ENCODE data around the gene PBLD. TPM values are rescaled to one million over a fixed set of nuclear protein-coding genes. Genes with fewer than 3 reads are reported as not detected.

The PBLD gene
- polyA plus RNA-seq, 3 donors: 1.5 to 3.4 (median 2.5) TPM

- Mint-ChIP-seq H3K36me3 (peaks cover 0 to 3% of the 10 kb centered on the region in 2 donors), H3K4me1 (peaks cover 12% of the 10 kb centered on the region), H3K27me3 (ENCODE audit: low read depth in 3 of 3) (peaks cover 20 to 28% (median 23%) of the 10 kb centered on the region in 3 donors), H3K27ac (no peak overlapping the region), H3K9me3 (peaks cover 0 to 6% (median 0%) of the 10 kb centered on the region in 7 donors), H3K4me3 (no peak overlapping the region)
- no peaks in the 10 kb centered on the region for H3K36me3 ChIP-seq (replicated peaks in 1 of 2; ENCODE audit: control insufficient read depth in 1 of 2, insufficient read depth in 2 of 2, low read length in 2 of 2)
- H3K4me2 ChIP-seq (replicated peaks; ENCODE audit: extremely low read depth, low read length, poor library complexity, severe bottlenecking): no peak overlapping the region
- no peaks in the 10 kb centered on the region for H3K9me3 ChIP-seq (replicated peaks in 1 of 2; ENCODE audit: control insufficient read depth in 1 of 2, insufficient read depth in 1 of 2, low read length in 2 of 2)
- peaks cover 10 to 13% of the 10 kb centered on the region in 2 donors for H3K4me1 ChIP-seq (ENCODE audit: control insufficient read depth in 1 of 2, insufficient read depth in 2 of 2, low read length in 2 of 2)
- peaks cover 11 to 29% of the 10 kb centered on the region in 2 donors for H3K27me3 ChIP-seq (ENCODE audit: control insufficient read depth in 2 of 2, insufficient read depth in 2 of 2, low read length in 2 of 2)
- TF ChIP-seq CTCF (IDR thresholded peaks at IDR 0.05): no peak
- H3K79me2 ChIP-seq (ENCODE audit: insufficient read depth, low read length): no peaks in the 10 kb centered on the region
- 83% methylated on average over 1 of the region's 2 CpGs for WGBS (ENCODE audit: insufficient coverage)
- no peaks in the 10 kb centered on the region for H4K20me1 ChIP-seq (ENCODE audit: insufficient read depth, low read length)
- intact Hi-C loops (cut with micrococcal nuclease): no loop called here
- no peak overlapping the region for H3K27ac ChIP-seq (ENCODE audit: low read depth in 1 of 2, low read length in 2 of 2)
- DNase-seq: no peak
- no peak overlapping the region for H2AFZ ChIP-seq (ENCODE audit: insufficient read depth, low read depth, low read length, poor library complexity, severe bottlenecking)
- H3K9ac ChIP-seq (ENCODE audit: insufficient read depth, low read length, poor library complexity, severe bottlenecking): no peak overlapping the region
- no peak overlapping the region for H3K4me3 ChIP-seq (replicated peaks in 1 of 3; ENCODE audit: low read depth in 2 of 3, low read length in 3 of 3)
These were observed 97.6 kb downstream of the PBLD start for GRCh38 chr10:68235111-68235510.

DNA sequence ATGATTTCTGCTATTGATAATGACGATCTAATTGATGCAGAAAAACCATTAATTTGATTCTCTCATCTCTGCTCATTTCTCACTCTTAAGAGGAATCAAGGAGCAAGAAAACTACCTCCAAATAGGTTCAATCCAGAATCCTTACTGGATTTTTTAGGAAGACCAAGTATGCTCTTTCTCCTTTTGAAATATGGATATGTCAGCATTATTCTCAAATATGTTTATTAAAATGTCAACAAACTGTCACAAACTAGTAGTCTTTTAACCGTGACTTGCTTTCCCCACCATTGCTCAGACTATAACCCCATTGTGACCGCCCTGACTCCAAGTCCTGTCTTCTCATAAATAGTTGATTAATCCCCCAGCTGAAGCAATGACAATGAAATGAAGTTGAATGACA is 99.7 kb downstream of the PBLD start:
- Histone ChIP-seq H3K27ac (ENCODE audit: low read depth in 1 of 2, low read length in 2 of 2) (no peak overlapping the region), H4K20me1 (ENCODE audit: insufficient read depth, low read length) (no peaks in the 10 kb centered on the region), H3K36me3 (replicated peaks in 1 of 2; ENCODE audit: control insufficient read depth in 1 of 2, insufficient read depth in 2 of 2, low read length in 2 of 2) (no peaks in the 10 kb centered on the region), H3K4me1 (ENCODE audit: control insufficient read depth in 1 of 2, insufficient read depth in 2 of 2, low read length in 2 of 2) (peaks cover 10 to 13% of the 10 kb centered on the region in 2 donors), H3K27me3 (ENCODE audit: control insufficient read depth in 2 of 2, insufficient read depth in 2 of 2, low read length in 2 of 2) (peaks cover 23 to 45% of the 10 kb centered on the region in 2 donors), H3K79me2 (ENCODE audit: insufficient read depth, low read length) (no peaks in the 10 kb centered on the region), H3K9ac (ENCODE audit: insufficient read depth, low read length, poor library complexity, severe bottlenecking) (no peak overlapping the region), H3K4me3 (replicated peaks in 1 of 3; ENCODE audit: low read depth in 2 of 3, low read length in 3 of 3) (no peak overlapping the region), H3K9me3 (replicated peaks in 1 of 2; ENCODE audit: control insufficient read depth in 1 of 2, insufficient read depth in 1 of 2, low read length in 2 of 2) (no peaks in the 10 kb centered on the region), H3K4me2 (replicated peaks; ENCODE audit: extremely low read depth, low read length, poor library complexity, severe bottlenecking) (no peak overlapping the region), H2AFZ (ENCODE audit: insufficient read depth, low read depth, low read length, poor library complexity, severe bottlenecking) (no peak overlapping the region)
- intact Hi-C loops (cut with micrococcal nuclease): no loop called here
- peaks cover 0 to 3% of the 10 kb centered on the region in 2 donors for H3K36me3 Mint-ChIP-seq
- peaks cover 12% of the 10 kb centered on the region for H3K4me1 Mint-ChIP-seq
- DNase-seq: no peak
- no peak for TF ChIP-seq CTCF (IDR thresholded peaks at IDR 0.05)
- no peak overlapping the region for H3K4me3 Mint-ChIP-seq
- H3K27ac Mint-ChIP-seq: no peak overlapping the region
- no CpG with 5 or more reads among the region's 3 CpGs for WGBS (ENCODE audit: insufficient coverage)
- H3K9me3 Mint-ChIP-seq: peaks cover 0 to 6% (median 2%) of the 10 kb centered on the region in 7 donors
- peaks cover 37 to 46% (median 37%) of the 10 kb centered on the region in 3 donors for H3K27me3 Mint-ChIP-seq (ENCODE audit: low read depth in 3 of 3)

Other genes starting within 250 kb of the PBLD start
- not detected for gene MYPN, start 223.4 kb downstream of the PBLD start, polyA plus RNA-seq
- not detected for gene ATOH7, start 100.8 kb downstream of the PBLD start, polyA plus RNA-seq
- gene HNRNPH3, start 864 bp downstream of the PBLD start, polyA plus RNA-seq: 10 to 100 TPM; 36.6 to 86.0 (median 71.6) TPM
- gene RUFY2, start 74.3 kb upstream of the PBLD start, polyA plus RNA-seq: 1 to 10 TPM; 2.8 to 3.9 (median 3.3) TPM
- gene DNA2, start 139.0 kb upstream of the PBLD start, polyA plus RNA-seq: under 1 TPM; 0.08 to 0.99 (median 0.18) TPM
- gene SLC25A16, start 194.6 kb upstream of the PBLD start, polyA plus RNA-seq: 1 to 10 TPM; 7.0 to 9.6 (median 9.1) TPM
- gene TET1, start 227.4 kb upstream of the PBLD start, polyA plus RNA-seq: under 1 TPM; 0.01 to 0.08 (median 0.06) TPM